GM19452 (cell line): ENCODE measurements around the gene ACSL6.

ENCODE experiments used
- ATAC-seq: cut with Tn5 transposase; IDR thresholded peaks from one replicate; pipeline ENCODE4 v1.9.1; 2021; ENCODE audit not compliant: unreplicated experiment

ACSL6 gene

DNA sequence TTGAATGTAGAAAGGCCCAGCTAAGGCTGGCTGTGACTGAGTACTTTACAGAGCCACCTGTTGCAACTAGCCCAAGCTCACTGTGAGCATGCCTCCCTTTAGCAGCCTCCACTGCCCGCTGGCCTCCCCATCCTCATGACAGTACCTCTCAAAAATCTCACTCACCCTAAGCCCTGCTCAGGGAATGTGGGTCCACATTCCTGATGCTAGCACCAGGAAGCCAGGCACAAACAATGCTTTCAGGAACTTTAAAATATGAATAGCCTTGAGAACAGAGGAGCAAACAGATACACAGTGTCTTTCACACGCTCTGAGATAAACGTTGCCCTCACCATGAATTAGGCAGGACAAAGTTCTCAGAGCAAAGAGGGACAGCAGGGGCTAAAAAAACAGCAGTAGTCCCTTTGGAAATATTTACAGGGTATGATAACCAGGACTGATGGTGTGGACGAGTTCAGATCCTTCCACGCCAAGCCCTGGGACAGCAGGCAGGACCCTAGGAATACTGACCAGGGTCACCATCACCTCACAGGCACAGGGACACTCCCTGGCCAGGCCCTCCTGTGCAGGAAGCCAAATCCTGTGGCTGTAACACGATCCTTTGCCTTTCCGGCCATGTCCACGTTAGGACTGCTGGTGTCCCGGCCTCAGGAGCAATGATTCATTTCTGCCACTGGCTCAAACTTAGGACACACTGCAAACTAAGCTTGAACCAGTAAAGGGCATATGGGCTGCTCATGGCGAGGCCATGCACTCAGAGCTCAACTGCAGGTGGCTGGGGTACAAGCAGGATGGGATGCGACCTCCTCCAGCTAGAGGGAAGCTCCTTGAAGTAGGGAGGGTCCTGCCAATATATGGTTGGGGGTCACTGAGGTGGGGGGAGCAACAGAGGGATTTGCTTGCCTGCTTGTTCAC, 9.6 kb downstream of the ACSL6 start:
- ATAC-seq: no peak

- no peak for ATAC-seq
Observed at GRCh38 chr5:132000677-132001453, 10.6 kb downstream of the ACSL6 start.

- ATAC-seq: no peak
Observed at GRCh38 chr5:132000241-132000490, 11.3 kb downstream of the ACSL6 start.

DNA sequence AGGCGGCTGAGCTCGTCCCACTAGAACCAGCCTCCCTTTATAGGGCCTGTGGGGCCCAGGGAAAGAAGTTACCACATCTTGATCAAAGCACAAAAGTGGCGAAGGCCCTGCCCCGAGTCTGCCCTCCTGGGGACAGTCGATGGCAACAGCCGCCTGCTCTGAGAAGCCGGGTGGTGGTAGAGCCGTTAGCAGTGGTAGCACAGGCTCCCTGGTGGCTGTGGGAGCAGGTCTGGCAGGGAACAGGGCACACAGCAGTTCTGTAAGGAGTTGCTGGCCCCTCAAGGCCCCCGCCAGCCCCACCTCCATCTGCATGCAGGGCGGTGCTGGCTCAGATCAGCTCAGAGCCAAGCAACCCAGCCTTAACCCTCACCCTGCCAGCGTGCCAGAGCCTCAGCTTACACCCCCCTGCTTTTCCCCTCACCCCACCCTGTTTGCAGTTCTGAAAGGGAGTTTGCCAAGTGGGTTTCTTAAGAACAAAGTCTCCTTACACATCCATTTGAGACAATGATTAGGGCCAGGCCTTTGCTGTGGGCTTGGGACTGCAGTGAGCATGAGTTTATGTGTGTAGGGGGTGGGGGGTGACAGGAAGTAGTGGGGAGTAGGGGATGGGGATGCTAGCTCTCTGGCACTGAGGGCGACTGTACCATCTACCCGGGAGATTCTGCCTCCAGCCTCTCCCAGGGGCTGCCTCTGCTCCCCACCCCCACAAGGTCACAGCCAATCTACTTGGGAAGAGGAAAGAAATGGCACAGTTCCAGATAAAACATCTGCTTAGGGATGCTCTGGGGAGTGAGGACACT, 11.8 kb downstream of the ACSL6 start:
- no peak for ATAC-seq

DNA sequence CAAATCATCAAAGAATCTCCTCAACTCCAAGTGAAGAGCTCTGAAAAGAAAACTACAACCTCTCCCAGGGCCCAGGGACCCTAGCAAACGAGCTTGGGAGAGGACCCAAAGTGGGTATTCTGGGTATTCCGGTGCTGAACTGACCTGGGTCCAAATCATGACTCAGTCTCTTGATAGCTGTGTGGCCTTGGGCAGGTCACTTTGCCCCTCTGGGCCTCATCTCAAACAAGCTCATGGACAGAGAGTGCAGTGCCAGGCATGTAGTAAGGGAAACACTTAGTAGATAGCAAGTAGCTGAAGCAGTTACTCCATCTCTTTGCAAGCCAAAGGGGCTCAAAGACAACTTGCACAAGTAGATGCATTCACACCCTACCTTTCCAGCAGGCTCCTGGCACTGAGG, 12.4 kb downstream of the ACSL6 start:
- ATAC-seq: no peak

- ATAC-seq: no peak
Observed at GRCh38 chr5:131998431-131999040, 12.9 kb downstream of the ACSL6 start.

DNA sequence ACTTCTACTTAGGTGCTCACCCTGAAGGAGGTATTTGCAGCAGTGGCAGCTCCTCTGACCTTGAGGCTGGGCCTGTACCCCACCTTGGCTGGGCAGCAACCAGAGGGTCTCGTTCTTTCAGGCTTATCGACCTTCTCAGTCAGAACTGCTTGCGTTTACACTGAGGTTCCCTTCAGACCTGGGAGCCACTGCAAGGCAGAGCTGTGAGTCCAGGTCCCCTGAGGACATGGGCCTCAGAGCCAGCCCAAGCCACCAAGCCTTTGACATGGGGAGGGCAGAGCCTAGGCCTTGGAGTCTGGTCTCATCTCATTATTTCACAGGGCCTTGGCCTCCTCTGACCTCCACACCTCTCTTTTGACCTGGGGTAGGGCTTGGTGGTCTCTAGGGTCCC, 13.7 kb downstream of the ACSL6 start:
- no peak for ATAC-seq

GRCh38 chr5:131997026-131997726, 14.3 kb downstream of the ACSL6 start:
- no peak for ATAC-seq

GRCh38 chr5:131996210-131997025, 15.0 kb downstream of the ACSL6 start:
- ATAC-seq: no peak

- ATAC-seq: no peak
Observed at GRCh38 chr5:131994533-131995226, 16.8 kb downstream of the ACSL6 start.

DNA sequence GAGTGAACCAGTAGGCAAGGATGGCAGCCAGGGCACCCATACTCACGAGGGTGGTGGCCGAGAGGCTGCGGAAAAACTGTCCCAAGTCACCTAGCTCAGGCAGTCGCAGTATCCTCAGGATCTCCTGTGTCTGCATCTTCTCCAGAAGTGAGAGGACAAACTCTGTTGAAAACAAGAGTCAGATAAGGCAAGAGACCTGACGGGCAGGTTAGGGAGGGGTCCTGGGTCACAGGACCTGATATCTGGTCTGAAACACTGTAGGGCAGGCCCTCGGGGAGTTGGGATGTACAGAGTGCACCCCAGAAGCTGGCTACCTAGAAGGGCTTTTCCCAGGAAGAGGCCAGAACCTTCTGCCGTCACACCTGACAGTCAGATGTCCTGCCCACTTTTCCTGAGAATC, 17.4 kb downstream of the ACSL6 start:
- no peak for ATAC-seq

DNA sequence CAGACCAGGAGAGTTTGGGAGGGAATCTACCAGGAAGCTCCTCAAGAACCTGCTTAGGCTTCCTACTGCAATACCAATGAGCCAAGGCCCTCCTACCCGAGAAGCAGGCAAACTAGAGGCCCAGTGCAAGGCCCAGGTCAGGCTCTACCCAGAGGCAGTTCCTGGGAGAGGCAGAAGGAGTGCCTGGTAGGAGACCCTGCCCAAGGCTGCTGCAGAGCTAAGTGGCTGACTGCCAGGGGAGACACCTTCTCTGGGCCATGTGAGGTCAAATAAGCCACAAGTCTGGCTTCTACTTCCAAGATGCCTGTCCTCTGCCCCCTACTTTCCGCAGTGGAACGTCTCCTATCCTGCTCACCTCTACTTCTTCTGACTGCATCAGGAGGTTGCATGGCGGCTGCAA, 17.8 kb downstream of the ACSL6 start:
- no peak for ATAC-seq

DNA sequence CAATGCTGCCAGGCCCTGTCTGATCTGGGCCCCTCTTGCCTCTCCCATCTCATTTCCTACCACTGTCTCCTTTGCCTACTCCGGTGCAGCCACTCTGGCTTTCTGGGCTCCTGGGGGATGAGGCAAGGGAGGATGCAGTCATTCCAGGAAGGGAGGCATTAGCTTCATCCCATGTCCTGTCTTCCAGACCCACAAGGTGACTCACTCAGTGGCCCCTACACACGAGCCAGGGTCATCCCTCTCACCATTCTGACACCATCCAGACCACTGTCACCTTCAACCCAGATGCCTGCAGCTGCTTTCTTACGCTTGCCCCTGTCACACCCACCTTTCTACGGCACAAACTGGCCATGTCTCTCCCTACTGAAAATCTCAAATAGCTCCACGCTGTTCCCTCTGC, 19.1 kb downstream of the ACSL6 start:
- ATAC-seq: no peak

DNA sequence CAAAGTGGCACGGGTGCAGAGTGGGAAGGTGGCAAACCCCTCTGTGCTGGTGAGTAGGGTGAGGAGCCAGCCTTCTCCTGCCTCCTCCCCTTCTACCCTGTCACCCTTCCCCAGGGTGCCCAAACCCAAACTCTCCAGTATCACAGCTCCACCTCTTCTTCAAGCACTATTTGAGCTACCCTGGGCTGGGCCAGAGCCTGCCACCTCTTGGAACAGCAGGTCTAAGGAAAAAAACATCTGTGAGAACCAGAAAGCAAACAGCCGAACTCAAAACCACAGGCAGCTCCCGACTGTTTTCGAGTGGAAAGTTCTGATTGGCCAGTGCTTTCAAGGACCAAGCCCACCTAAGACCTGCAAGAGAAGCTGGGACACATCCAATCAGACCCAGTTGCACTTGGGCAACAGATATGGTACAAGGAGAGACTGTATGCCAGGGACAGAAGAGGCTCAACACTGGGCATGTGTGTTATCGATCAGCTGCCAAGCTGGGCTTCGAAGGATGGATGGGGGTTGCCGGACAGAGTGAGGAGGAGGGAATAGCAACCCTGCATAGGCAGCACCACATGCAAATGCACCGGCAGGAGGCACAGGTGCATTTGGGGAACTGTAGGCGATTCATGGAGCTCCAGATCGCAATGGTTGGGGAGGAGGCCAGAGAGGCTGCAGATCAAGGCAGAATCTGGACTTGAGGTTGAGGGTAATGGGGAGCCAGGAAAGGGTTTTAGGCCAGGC, 19.7 kb downstream of the ACSL6 start:
- ATAC-seq: no peak

DNA sequence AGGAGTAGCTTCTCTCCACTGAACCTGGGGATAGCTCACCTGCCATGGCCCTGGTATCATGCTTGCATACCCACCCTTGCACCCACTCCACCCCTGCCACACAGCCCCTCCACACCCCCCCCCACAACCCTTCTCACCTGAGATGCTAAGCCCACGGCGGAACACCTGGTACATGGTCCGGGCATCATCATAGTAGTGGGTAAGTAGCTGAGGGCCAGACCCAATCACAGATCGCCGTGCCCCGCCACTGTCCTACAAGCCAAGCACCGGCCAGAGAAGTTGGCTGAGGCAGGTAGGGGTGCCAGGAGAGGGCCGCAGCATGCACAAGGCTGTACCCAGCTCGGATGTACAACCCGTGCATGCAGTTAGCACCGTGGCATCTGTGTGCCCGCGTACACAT, 20.7 kb downstream of the ACSL6 start:
- ATAC-seq: no peak

- ATAC-seq: no peak
Observed at GRCh38 chr5:131988601-131989000, 22.9 kb downstream of the ACSL6 start.

- no peak for ATAC-seq
Observed at GRCh38 chr5:131987251-131987650, 24.2 kb downstream of the ACSL6 start.

DNA sequence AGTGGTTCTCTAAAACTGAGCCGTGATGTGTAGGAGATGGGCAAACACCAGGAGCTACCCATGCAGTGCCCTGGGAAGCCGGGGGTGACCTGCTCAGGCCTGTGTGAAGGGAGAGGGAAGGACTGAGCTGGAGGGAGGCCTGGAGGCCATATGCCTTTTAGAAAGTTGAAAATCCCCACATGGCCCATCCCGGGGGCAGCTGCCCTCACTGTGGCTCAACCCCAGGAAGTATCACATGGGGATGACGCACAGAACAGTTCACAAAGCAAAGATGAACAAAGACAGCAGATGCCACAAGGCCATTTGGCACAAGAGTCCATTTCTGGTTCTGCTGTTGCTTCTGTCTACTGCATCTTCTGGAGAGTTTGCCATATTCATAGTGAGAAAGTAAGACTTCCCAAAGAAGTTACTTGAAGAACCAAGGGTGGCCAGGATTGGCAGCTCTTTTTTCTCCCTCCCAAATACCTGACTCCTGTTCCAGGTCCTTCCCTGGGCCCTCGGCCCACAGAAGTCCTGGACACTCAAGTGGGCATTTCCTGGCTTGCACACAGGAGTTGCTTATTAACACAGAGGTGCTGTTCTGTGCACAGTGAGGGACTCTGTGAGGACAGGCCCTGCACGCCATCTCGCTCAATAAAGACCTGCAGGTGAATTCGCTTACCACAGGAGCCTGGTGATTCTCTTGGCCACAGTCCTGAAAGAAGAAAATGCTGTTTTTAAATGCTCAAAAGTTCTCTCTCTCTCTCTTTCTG, 25.1 kb downstream of the ACSL6 start:
- no peak for ATAC-seq
